ENCODE results near the gene SLC9A9. TPM values are rescaled to one million over a fixed set of nuclear protein-coding genes. Genes with fewer than 3 reads are reported as not detected.

Gene SLC9A9
- polyA plus RNA-seq, 1 experiment = 13.4 TPM

- no peaks in the 10 kb centered on the region for H3K9me3 ChIP-seq (ENCODE audit: control insufficient read depth, insufficient read depth, low read length)
- POLR2A ChIA-PET = no interaction called here
- no peak for TF ChIP-seq CTCF (IDR thresholded peaks at IDR 0.05; ENCODE audit: low read depth, low read length)
- no peak overlapping the region for H3K27ac ChIP-seq (ENCODE audit: low read depth, low read length)
- H3K27me3 ChIP-seq (ENCODE audit: control insufficient read depth, insufficient read depth, low read length) = no peaks in the 10 kb centered on the region
- no peak for DNase-seq (ENCODE audit: low read depth, low spot score)
- CTCF ChIA-PET = no interaction called here
- no peak overlapping the region for H3K4me3 ChIP-seq (ENCODE audit: low read depth, low read length)
These were observed 517.9 kb downstream of the SLC9A9 start for GRCh38 chr3:143330296-143330868.

- no peaks in the 10 kb centered on the region for H3K27me3 ChIP-seq (ENCODE audit: control insufficient read depth, insufficient read depth, low read length)
- ChIA-PET CTCF (no interaction called here), POLR2A (no interaction called here)
- no peak overlapping the region for H3K27ac ChIP-seq (ENCODE audit: low read depth, low read length)
- TF ChIP-seq CTCF (IDR thresholded peaks at IDR 0.05; ENCODE audit: low read depth, low read length) = no peak
- H3K9me3 ChIP-seq (ENCODE audit: control insufficient read depth, insufficient read depth, low read length) = no peaks in the 10 kb centered on the region
- DNase-seq (ENCODE audit: low read depth, low spot score) = no peak
- no peak overlapping the region for H3K4me3 ChIP-seq (ENCODE audit: low read depth, low read length)
These were observed 518.6 kb downstream of the SLC9A9 start for GRCh38 chr3:143329567-143330211.

GRCh38 chr3:143328451-143328850 is 519.8 kb downstream of the SLC9A9 start:
- TF ChIP-seq CTCF (IDR thresholded peaks at IDR 0.05; ENCODE audit: low read depth, low read length) = no peak
- CTCF ChIA-PET = no interaction called here
- Histone ChIP-seq H3K4me3 (ENCODE audit: low read depth, low read length) (no peak overlapping the region), H3K27ac (ENCODE audit: low read depth, low read length) (no peak overlapping the region), H3K27me3 (ENCODE audit: control insufficient read depth, insufficient read depth, low read length) (no peaks in the 10 kb centered on the region), H3K9me3 (ENCODE audit: control insufficient read depth, insufficient read depth, low read length) (no peaks in the 10 kb centered on the region)
- POLR2A ChIA-PET = no interaction called here
- DNase-seq (ENCODE audit: low read depth, low spot score) = no peak

GRCh38 chr3:143326983-143327778 is 521.1 kb downstream of the SLC9A9 start:
- CTCF ChIA-PET = no interaction called here
- no peaks in the 10 kb centered on the region for H3K9me3 ChIP-seq (ENCODE audit: control insufficient read depth, insufficient read depth, low read length)
- no peak for DNase-seq (ENCODE audit: low read depth, low spot score)
- no peaks in the 10 kb centered on the region for H3K27me3 ChIP-seq (ENCODE audit: control insufficient read depth, insufficient read depth, low read length)
- H3K4me3 ChIP-seq (ENCODE audit: low read depth, low read length) = no peak overlapping the region
- POLR2A ChIA-PET = no interaction called here
- no peak overlapping the region for H3K27ac ChIP-seq (ENCODE audit: low read depth, low read length)
- peak; percentile 17; the same call in 1 of the 2 replicates for TF ChIP-seq CTCF (IDR thresholded peaks at IDR 0.05; ENCODE audit: low read depth, low read length)

Measured in AG04450 (cell line).